Measurements from ENCODE around the gene GNAT2.

Gene GNAT2

DNA sequence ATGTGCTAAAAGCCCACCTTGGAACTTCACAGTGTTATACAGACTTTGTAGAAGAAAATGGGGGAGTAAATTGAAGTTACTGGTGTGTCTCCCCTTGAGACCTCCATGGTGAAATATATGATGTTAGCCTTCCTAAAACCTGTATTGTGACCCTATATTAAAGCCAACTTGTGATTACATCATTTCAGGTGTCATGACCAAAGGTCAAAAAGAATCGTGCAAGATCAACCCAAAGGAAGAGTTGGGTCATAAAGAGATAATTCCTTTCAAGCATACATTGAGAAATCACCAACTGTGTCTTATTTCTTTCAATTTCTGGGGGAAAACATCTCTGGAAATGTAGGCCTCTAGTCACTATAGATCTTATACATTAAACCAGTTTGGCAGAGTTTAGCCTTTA lies 34.6 kb downstream of the GNAT2 start:
- CTCF ChIA-PET: interaction anchor here (1.3 kb wide), 1 partner anchor 39 kb away, joined by 3 read pairs; no protein-coding TSS in a partner anchor
- POLR2A ChIA-PET: no interaction called here
- Histone ChIP-seq H3K4me1 (ENCODE audit: control insufficient read depth, insufficient read depth, low read length) (no peaks in the 10 kb centered on the region), H3K4me3 (ENCODE audit: low read depth, low read length) (no peak overlapping the region), H3K36me3 (ENCODE audit: control insufficient read depth in 2 of 2, insufficient read depth in 1 of 2, low read length in 2 of 2) (peaks cover 28 to 91% of the 10 kb centered on the region in 2 experiments), H3K27ac (ENCODE audit: extremely low read depth, low read depth, low read length) (no peak overlapping the region), H3K9me3 (ENCODE audit: control insufficient read depth, insufficient read depth, low read depth, low read length) (no peaks in the 10 kb centered on the region)
- no peak for TF ChIP-seq ZNF555 (tag by site-specific recombination; conservative IDR thresholded peaks at IDR 0.05)
- TF ChIP-seq, protein P1, sequence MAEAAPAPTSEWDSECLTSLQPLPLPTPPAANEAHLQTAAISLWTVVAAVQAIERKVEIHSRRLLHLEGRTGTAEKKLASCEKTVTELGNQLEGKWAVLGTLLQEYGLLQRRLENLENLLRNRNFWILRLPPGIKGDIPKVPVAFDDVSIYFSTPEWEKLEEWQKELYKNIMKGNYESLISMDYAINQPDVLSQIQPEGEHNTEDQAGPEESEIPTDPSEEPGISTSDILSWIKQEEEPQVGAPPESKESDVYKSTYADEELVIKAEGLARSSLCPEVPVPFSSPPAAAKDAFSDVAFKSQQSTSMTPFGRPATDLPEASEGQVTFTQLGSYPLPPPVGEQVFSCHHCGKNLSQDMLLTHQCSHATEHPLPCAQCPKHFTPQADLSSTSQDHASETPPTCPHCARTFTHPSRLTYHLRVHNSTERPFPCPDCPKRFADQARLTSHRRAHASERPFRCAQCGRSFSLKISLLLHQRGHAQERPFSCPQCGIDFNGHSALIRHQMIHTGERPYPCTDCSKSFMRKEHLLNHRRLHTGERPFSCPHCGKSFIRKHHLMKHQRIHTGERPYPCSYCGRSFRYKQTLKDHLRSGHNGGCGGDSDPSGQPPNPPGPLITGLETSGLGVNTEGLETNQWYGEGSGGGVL (tag by site-specific recombination; IDR thresholded peaks at IDR 0.05): no peak
- TF ChIP-seq HOXC10 (CRISPR knock-in tag; IDR thresholded peaks at IDR 0.05): no peak
- no peak for TF ChIP-seq ZNF777 (tag by site-specific recombination; IDR thresholded peaks at IDR 0.05; ENCODE audit: borderline replicate concordance)
- TF ChIP-seq ZNF148 (tag by site-specific recombination; IDR thresholded peaks at IDR 0.05; ENCODE audit: borderline replicate concordance): no peak
- no peak for TF ChIP-seq ZNF785 (tag by site-specific recombination; IDR thresholded peaks at IDR 0.05)
- no peak for TF ChIP-seq ZNF571 (tag by site-specific recombination; IDR thresholded peaks at IDR 0.05)
- TF ChIP-seq, protein P2, sequence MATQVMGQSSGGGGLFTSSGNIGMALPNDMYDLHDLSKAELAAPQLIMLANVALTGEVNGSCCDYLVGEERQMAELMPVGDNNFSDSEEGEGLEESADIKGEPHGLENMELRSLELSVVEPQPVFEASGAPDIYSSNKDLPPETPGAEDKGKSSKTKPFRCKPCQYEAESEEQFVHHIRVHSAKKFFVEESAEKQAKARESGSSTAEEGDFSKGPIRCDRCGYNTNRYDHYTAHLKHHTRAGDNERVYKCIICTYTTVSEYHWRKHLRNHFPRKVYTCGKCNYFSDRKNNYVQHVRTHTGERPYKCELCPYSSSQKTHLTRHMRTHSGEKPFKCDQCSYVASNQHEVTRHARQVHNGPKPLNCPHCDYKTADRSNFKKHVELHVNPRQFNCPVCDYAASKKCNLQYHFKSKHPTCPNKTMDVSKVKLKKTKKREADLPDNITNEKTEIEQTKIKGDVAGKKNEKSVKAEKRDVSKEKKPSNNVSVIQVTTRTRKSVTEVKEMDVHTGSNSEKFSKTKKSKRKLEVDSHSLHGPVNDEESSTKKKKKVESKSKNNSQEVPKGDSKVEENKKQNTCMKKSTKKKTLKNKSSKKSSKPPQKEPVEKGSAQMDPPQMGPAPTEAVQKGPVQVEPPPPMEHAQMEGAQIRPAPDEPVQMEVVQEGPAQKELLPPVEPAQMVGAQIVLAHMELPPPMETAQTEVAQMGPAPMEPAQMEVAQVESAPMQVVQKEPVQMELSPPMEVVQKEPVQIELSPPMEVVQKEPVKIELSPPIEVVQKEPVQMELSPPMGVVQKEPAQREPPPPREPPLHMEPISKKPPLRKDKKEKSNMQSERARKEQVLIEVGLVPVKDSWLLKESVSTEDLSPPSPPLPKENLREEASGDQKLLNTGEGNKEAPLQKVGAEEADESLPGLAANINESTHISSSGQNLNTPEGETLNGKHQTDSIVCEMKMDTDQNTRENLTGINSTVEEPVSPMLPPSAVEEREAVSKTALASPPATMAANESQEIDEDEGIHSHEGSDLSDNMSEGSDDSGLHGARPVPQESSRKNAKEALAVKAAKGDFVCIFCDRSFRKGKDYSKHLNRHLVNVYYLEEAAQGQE (tag by site-specific recombination; IDR thresholded peaks at IDR 0.05): no peak
- no peak for TF ChIP-seq ZSCAN4 (tag by site-specific recombination; IDR thresholded peaks at IDR 0.05)
- TF ChIP-seq ZNF600 (tag by site-specific recombination; IDR thresholded peaks at IDR 0.05): no peak
- TF ChIP-seq ZNF155 (tag by site-specific recombination; IDR thresholded peaks at IDR 0.05): no peak
- no peak for TF ChIP-seq IKZF3 (tag by site-specific recombination; IDR thresholded peaks at IDR 0.05)
- TF ChIP-seq REPIN1 (tag by site-specific recombination; IDR thresholded peaks at IDR 0.05; ENCODE audit: low read depth): no peak
- no peak for TF ChIP-seq ZNF658 (tag by site-specific recombination; IDR thresholded peaks at IDR 0.05)
- TF ChIP-seq ZNF544 (tag by site-specific recombination; IDR thresholded peaks at IDR 0.05): no peak

DNA sequence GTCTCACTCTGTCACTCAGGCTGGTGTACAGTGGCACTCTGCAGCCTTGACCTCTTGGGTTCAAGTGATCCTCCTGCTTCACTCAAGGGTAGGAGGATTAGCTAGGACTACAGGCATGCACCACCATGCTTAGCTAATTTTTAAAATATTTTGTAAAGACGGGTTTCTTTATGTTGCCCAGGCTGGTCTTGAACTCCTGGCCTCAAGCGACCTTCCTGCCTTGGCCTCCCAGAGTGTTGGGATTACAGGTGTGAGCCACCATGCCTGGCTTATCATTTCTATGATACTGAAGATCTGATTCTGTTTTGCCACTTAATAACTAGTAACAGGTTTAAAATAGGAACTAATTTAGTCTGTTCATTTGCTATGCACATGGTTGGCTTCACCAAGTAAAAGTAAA lies 37.4 kb downstream of the GNAT2 start:
- Histone ChIP-seq H3K36me3 (ENCODE audit: control insufficient read depth in 2 of 2, insufficient read depth in 1 of 2, low read length in 2 of 2) (peaks cover 33 to 75% of the 10 kb centered on the region in 2 experiments), H3K4me3 (ENCODE audit: low read depth, low read length) (no peak overlapping the region), H3K9me3 (ENCODE audit: control insufficient read depth, insufficient read depth, low read depth, low read length) (no peaks in the 10 kb centered on the region), H3K4me1 (ENCODE audit: control insufficient read depth, insufficient read depth, low read length) (no peaks in the 10 kb centered on the region), H3K27ac (ENCODE audit: extremely low read depth, low read depth, low read length) (no peak overlapping the region)
- CTCF ChIA-PET: no interaction called here
- POLR2A ChIA-PET: no interaction called here
- TF ChIP-seq, protein P3, sequence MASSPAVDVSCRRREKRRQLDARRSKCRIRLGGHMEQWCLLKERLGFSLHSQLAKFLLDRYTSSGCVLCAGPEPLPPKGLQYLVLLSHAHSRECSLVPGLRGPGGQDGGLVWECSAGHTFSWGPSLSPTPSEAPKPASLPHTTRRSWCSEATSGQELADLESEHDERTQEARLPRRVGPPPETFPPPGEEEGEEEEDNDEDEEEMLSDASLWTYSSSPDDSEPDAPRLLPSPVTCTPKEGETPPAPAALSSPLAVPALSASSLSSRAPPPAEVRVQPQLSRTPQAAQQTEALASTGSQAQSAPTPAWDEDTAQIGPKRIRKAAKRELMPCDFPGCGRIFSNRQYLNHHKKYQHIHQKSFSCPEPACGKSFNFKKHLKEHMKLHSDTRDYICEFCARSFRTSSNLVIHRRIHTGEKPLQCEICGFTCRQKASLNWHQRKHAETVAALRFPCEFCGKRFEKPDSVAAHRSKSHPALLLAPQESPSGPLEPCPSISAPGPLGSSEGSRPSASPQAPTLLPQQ (tag by site-specific recombination; IDR thresholded peaks at IDR 0.05): no peak
- no peak for TF ChIP-seq MYNN (tag by site-specific recombination; IDR thresholded peaks at IDR 0.05; ENCODE audit: borderline replicate concordance)
- no peak for TF ChIP-seq ZNF707 (tag by site-specific recombination; IDR thresholded peaks at IDR 0.05)
- no peak for TF ChIP-seq ZNF394 (tag by site-specific recombination; IDR thresholded peaks at IDR 0.05; ENCODE audit: borderline replicate concordance)
- TF ChIP-seq, protein P1 (tag by site-specific recombination; IDR thresholded peaks at IDR 0.05): no peak
- TF ChIP-seq GLIS2 (tag by site-specific recombination; IDR thresholded peaks at IDR 0.05): no peak
- no peak for TF ChIP-seq ZNF843 (tag by site-specific recombination; IDR thresholded peaks at IDR 0.05)
- TF ChIP-seq GLI4 (tag by site-specific recombination; IDR thresholded peaks at IDR 0.05): no peak
- TF ChIP-seq ZBTB21 (tag by site-specific recombination; IDR thresholded peaks at IDR 0.05): no peak
- no peak for TF ChIP-seq ZNF311 (tag by site-specific recombination; IDR thresholded peaks at IDR 0.05; ENCODE audit: borderline replicate concordance)
